Measurements from ENCODE around the gene NSUN6. TPM values are rescaled to one million over a fixed set of nuclear protein-coding genes. Genes with fewer than 3 reads are reported as not detected.

NSUN6 gene
- total and polyA plus RNA-seq, 5 donors from 2014 or later: 10.2 to 43.6 (median 14.4) TPM

- no peaks in the 10 kb centered on the region for H3K36me3 Mint-ChIP-seq
- H3K4me1 Mint-ChIP-seq: no peaks in the 10 kb centered on the region
- no peak overlapping the region for H3K4me3 Mint-ChIP-seq
- no peaks in the 10 kb centered on the region for H3K9me3 Mint-ChIP-seq
- peaks cover 0 to 6% of the 10 kb centered on the region in 2 experiments for H3K9me3 ChIP-seq (ENCODE audit: control insufficient read depth in 2 of 2, low read length in 2 of 2)
- H3K27ac ChIP-seq (ENCODE audit: insufficient read depth, low read length, poor library complexity, severe bottlenecking): no peak overlapping the region
- no peaks in the 10 kb centered on the region for H3K27me3 Mint-ChIP-seq
- ATAC-seq (ENCODE audit: low read depth in 2 of 2) (no peak), DNase-seq (no peak)
- H3K27me3 ChIP-seq (ENCODE audit: control insufficient read depth, insufficient read depth, low read length): no peaks in the 10 kb centered on the region
- H3K4me1 ChIP-seq (ENCODE audit: control insufficient read depth, insufficient read depth, low read length, poor library complexity, severe bottlenecking): no peaks in the 10 kb centered on the region
- H3K36me3 ChIP-seq (ENCODE audit: control insufficient read depth, insufficient read depth, low read length): peaks cover 2% of the 10 kb centered on the region
- H3K4me3 ChIP-seq (ENCODE audit: low read depth, low read length): no peak overlapping the region
- no peak overlapping the region for H3K27ac Mint-ChIP-seq
Measured at GRCh38 chr10:18567343-18567856, 84.0 kb downstream of the NSUN6 start.

DNA sequence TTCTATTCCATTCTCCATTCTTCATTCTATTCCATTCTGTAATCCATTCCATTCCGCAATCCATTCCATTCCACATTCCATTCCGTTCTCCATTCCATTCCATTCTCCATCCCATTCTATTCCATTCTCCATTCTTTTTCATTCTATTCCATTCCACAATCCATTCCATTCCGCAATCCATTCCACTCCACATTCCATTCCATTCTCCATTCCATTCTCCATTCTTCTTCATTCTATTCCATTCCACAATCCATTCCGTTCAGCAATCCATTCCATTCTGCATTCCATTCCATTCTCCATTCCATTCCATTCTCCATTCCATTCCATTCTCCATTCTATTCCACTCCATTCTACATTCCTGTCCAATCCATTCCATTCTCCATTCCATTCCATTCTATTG lies 85.2 kb downstream of the NSUN6 start:
- H3K27me3 Mint-ChIP-seq: no peaks in the 10 kb centered on the region
- H3K4me1 Mint-ChIP-seq: no peaks in the 10 kb centered on the region
- no peaks in the 10 kb centered on the region for H3K9me3 Mint-ChIP-seq
- DNase-seq (no peak), ATAC-seq (ENCODE audit: low read depth in 2 of 2) (no peak)
- H3K27me3 ChIP-seq (ENCODE audit: control insufficient read depth, insufficient read depth, low read length): no peaks in the 10 kb centered on the region
- H3K4me3 ChIP-seq (ENCODE audit: low read depth, low read length): no peak overlapping the region
- no peak overlapping the region for H3K27ac ChIP-seq (ENCODE audit: insufficient read depth, low read length, poor library complexity, severe bottlenecking)
- H3K4me3 Mint-ChIP-seq: no peak overlapping the region
- H3K4me1 ChIP-seq (ENCODE audit: control insufficient read depth, insufficient read depth, low read length, poor library complexity, severe bottlenecking): no peaks in the 10 kb centered on the region
- no peak overlapping the region for H3K27ac Mint-ChIP-seq
- peaks cover 0 to 6% of the 10 kb centered on the region in 2 experiments for H3K9me3 ChIP-seq (ENCODE audit: control insufficient read depth in 2 of 2, low read length in 2 of 2)
- peaks cover 2% of the 10 kb centered on the region for H3K36me3 ChIP-seq (ENCODE audit: control insufficient read depth, insufficient read depth, low read length)
- H3K36me3 Mint-ChIP-seq: no peaks in the 10 kb centered on the region

GRCh38 chr10:18565006-18565405 lies 86.4 kb downstream of the NSUN6 start:
- no peaks in the 10 kb centered on the region for H3K9me3 Mint-ChIP-seq
- Histone ChIP-seq H3K36me3 (ENCODE audit: control insufficient read depth, insufficient read depth, low read length) (peaks cover 2% of the 10 kb centered on the region), H3K4me3 (ENCODE audit: low read depth, low read length) (no peak overlapping the region), H3K27me3 (ENCODE audit: control insufficient read depth, insufficient read depth, low read length) (no peaks in the 10 kb centered on the region), H3K9me3 (ENCODE audit: control insufficient read depth in 2 of 2, low read length in 2 of 2) (peaks cover 0 to 6% of the 10 kb centered on the region in 2 experiments), H3K4me1 (ENCODE audit: control insufficient read depth, insufficient read depth, low read length, poor library complexity, severe bottlenecking) (no peaks in the 10 kb centered on the region), H3K27ac (ENCODE audit: insufficient read depth, low read length, poor library complexity, severe bottlenecking) (no peak overlapping the region)
- no peaks in the 10 kb centered on the region for H3K27me3 Mint-ChIP-seq
- H3K36me3 Mint-ChIP-seq: no peaks in the 10 kb centered on the region
- no peak for ATAC-seq (ENCODE audit: low read depth in 2 of 2)
- H3K4me3 Mint-ChIP-seq: no peak overlapping the region
- H3K4me1 Mint-ChIP-seq: no peaks in the 10 kb centered on the region
- H3K27ac Mint-ChIP-seq: no peak overlapping the region
- no peak for DNase-seq

DNA sequence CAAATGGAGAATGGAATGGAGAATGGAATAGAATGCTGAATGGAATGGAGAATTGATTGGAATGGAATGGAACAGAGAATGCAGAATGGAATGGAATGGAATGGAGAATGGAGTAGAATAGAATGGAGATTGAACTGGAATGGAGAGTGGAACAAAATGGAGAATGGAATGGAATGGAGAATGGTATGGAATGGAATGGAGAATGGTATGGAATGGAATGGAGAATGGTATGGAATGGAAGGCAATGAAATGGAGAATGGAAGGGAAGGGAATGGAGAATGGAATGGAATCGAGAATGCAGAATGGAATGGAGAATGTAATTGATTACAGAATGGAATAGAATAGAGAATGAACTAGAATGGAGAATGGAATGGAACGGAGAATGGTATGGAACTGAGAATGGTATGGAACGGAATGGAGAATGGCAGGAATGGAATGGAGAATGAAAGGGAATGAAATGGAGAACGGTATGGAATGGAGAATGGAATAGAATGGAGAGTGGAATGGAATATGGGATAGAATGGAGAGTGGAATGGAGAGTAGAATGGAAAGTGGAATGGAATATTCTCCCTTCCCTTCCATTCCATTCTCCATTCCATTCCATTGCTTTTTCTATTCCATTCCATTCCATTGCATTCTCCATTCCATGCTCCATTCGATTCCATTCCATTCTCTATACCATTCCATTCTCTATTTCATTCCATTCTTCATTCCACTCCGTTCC lies 88.2 kb downstream of the NSUN6 start:
- Mint-ChIP-seq H3K4me1 (no peaks in the 10 kb centered on the region), H3K4me3 (no peak overlapping the region), H3K36me3 (no peaks in the 10 kb centered on the region), H3K27me3 (no peaks in the 10 kb centered on the region), H3K27ac (no peak overlapping the region), H3K9me3 (no peaks in the 10 kb centered on the region)
- no peak for ATAC-seq (ENCODE audit: low read depth in 2 of 2)
- Histone ChIP-seq H3K4me3 (ENCODE audit: low read depth, low read length) (no peak overlapping the region), H3K27me3 (ENCODE audit: control insufficient read depth, insufficient read depth, low read length) (no peaks in the 10 kb centered on the region), H3K36me3 (ENCODE audit: control insufficient read depth, insufficient read depth, low read length) (peaks cover 11% of the 10 kb centered on the region), H3K4me1 (ENCODE audit: control insufficient read depth, insufficient read depth, low read length, poor library complexity, severe bottlenecking) (no peaks in the 10 kb centered on the region), H3K27ac (ENCODE audit: insufficient read depth, low read length, poor library complexity, severe bottlenecking) (no peak overlapping the region), H3K9me3 (ENCODE audit: control insufficient read depth in 2 of 2, low read length in 2 of 2) (peaks cover 0 to 6% of the 10 kb centered on the region in 2 experiments)
- no peak for DNase-seq

GRCh38 chr10:18561861-18562551 lies 89.4 kb downstream of the NSUN6 start:
- Mint-ChIP-seq H3K9me3 (no peaks in the 10 kb centered on the region), H3K4me3 (no peak overlapping the region), H3K27ac (no peak overlapping the region), H3K36me3 (no peaks in the 10 kb centered on the region), H3K27me3 (no peaks in the 10 kb centered on the region), H3K4me1 (no peaks in the 10 kb centered on the region)
- Histone ChIP-seq H3K4me3 (ENCODE audit: low read depth, low read length) (no peak overlapping the region), H3K27ac (ENCODE audit: insufficient read depth, low read length, poor library complexity, severe bottlenecking) (no peak overlapping the region), H3K36me3 (ENCODE audit: control insufficient read depth, insufficient read depth, low read length) (peaks cover 18% of the 10 kb centered on the region), H3K9me3 (ENCODE audit: control insufficient read depth in 2 of 2, low read length in 2 of 2) (peaks cover 0 to 8% of the 10 kb centered on the region in 2 experiments), H3K27me3 (ENCODE audit: control insufficient read depth, insufficient read depth, low read length) (no peaks in the 10 kb centered on the region), H3K4me1 (ENCODE audit: control insufficient read depth, insufficient read depth, low read length, poor library complexity, severe bottlenecking) (no peaks in the 10 kb centered on the region)
- DNase-seq (no peak), ATAC-seq (ENCODE audit: low read depth in 2 of 2) (no peak)

GRCh38 chr10:18557960-18558359 lies 93.4 kb downstream of the NSUN6 start:
- ATAC-seq (ENCODE audit: low read depth in 2 of 2): no peak
- H3K9me3 ChIP-seq (ENCODE audit: control insufficient read depth in 2 of 2, low read length in 2 of 2): peaks cover 0 to 3% of the 10 kb centered on the region in 2 experiments
- no peak for DNase-seq

DNA sequence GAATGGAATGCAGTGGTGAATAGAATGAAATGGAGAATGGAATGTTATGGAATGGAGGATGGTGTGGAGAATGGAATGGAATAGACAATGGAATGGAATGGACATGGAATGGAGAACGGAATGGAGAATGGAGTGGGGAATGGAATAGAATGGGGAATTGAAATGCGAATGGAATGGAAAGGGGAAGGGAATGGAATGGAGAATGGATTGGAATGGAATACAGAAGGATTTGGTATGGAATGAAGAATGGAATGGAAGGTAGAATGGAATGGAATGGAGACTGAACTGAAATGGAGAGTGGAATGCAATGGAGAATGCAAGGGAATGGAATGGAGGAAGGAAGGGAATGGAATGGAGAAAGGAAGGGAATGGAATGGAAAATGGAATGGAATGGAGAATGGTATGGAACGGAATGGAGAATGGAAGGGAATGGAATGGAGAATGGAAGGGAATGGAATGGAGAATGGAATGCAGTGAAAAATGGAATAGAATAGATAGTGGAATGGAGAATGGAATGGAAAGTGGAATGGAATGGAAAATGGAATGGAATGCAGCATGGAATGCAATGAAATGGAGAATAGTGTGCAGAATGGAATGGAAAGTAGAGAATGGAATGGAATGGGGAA lies 94.8 kb downstream of the NSUN6 start:
- H3K36me3 ChIP-seq (ENCODE audit: control insufficient read depth, insufficient read depth, low read length): peaks cover 32% of the 10 kb centered on the region
- Mint-ChIP-seq H3K4me1 (no peaks in the 10 kb centered on the region), H3K27me3 (no peaks in the 10 kb centered on the region), H3K36me3 (peaks cover 4% of the 10 kb centered on the region), H3K27ac (no peak overlapping the region), H3K9me3 (no peaks in the 10 kb centered on the region), H3K4me3 (no peak overlapping the region)
- DNase-seq (no peak), ATAC-seq (ENCODE audit: low read depth in 2 of 2) (no peak)
- H3K4me1 ChIP-seq (ENCODE audit: control insufficient read depth, insufficient read depth, low read length, poor library complexity, severe bottlenecking): no peaks in the 10 kb centered on the region
- no peaks in the 10 kb centered on the region for H3K27me3 ChIP-seq (ENCODE audit: control insufficient read depth, insufficient read depth, low read length)
- no peak overlapping the region for H3K4me3 ChIP-seq (ENCODE audit: low read depth, low read length)
- no peak overlapping the region for H3K27ac ChIP-seq (ENCODE audit: insufficient read depth, low read length, poor library complexity, severe bottlenecking)
- peaks cover 0 to 3% of the 10 kb centered on the region in 2 experiments for H3K9me3 ChIP-seq (ENCODE audit: control insufficient read depth in 2 of 2, low read length in 2 of 2)

More at GRCh38 chr10:18557960-18558359, 93.4 kb downstream of the NSUN6 start:
- no peaks in the 10 kb centered on the region for H3K36me3 Mint-ChIP-seq
- no peak overlapping the region for H3K27ac Mint-ChIP-seq
- no peak overlapping the region for H3K4me3 Mint-ChIP-seq
- H3K9me3 Mint-ChIP-seq: no peaks in the 10 kb centered on the region
- H3K27me3 Mint-ChIP-seq: no peaks in the 10 kb centered on the region
- H3K27ac ChIP-seq (ENCODE audit: insufficient read depth, low read length, poor library complexity, severe bottlenecking): no peak overlapping the region
- H3K36me3 ChIP-seq (ENCODE audit: control insufficient read depth, insufficient read depth, low read length): peaks cover 29% of the 10 kb centered on the region
- no peaks in the 10 kb centered on the region for H3K4me1 Mint-ChIP-seq
- H3K4me1 ChIP-seq (ENCODE audit: control insufficient read depth, insufficient read depth, low read length, poor library complexity, severe bottlenecking): no peaks in the 10 kb centered on the region
- H3K27me3 ChIP-seq (ENCODE audit: control insufficient read depth, insufficient read depth, low read length): no peaks in the 10 kb centered on the region
- no peak overlapping the region for H3K4me3 ChIP-seq (ENCODE audit: low read depth, low read length)
